ENCODE results near the gene HLCS.

Gene HLCS

GRCh38 chr21:36722370-36723368 lies 243.8 kb downstream of the HLCS start:
- DNase-seq (ENCODE audit: low spot score) = no peak

DNA sequence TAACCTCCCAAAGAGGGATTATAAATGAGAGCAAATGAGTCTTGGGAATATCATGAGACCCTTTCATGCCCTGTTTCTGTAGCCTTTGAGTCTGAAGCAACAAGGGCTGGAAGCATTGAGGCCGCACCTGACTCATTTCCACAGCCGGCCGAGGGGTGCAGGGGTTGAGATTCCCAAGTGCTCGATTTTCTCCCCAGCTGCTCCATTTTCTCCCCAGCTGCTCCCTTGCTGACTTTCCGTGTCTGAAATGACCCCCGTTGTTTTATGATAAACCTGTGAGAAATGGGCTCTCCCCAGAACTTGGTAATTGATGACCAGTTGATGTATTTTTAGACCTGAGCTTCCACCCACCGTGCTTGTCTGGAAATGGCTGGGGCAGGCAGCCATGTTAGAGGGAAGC lies 244.7 kb downstream of the HLCS start:
- DNase-seq (ENCODE audit: low spot score) = no peak

- DNase-seq (ENCODE audit: low spot score) = no peak
Observed at GRCh38 chr21:36719614-36720013, 246.9 kb downstream of the HLCS start.

DNA sequence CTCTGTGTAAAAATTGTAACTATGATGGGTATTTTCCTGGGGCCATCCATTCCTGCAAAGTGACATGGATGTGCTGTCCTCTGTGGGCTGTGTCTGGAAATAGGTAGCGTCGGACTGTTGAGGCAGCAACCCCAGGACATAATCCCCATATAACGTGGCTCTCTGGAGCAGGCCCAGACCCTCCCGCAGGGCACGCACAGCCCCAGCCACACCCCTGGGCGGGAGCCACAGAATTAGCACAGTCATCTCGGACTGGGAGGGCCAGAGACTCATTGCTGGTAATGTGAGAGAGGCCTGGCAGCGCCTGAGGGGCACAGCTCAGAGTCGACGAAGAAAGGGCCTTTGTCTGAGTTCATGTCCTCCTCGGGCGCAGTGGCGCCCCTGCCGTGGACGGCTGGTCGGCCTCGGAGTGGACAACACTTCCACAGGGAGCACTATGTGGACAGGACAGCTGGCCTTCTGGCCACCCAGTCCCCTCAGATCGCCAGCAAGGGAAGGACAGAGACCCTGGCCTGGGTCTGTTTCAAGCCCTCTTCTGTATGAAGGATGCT lies 247.4 kb downstream of the HLCS start:
- peak; percentile 90 for DNase-seq (ENCODE audit: low spot score)

DNA sequence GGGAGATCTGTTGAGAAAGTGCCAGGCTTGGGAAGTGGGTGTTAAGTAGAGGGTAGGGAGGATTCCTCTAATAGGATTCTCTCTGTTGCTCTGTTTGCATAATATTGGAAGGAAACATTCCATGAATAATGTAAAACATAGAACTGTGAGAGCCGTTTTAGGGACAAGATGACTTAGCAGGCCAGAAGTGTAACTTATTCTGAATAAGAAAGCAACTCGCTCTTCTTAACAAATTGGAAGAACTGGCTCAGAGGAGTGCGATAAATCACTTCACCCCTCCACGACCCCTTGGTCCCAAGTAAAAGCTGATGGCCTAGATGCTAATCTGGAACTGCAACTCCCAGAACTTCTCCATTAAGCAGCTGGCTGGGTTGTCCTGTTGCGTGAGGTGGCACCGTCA lies 248.5 kb downstream of the HLCS start:
- no peak for DNase-seq (ENCODE audit: low spot score)

GRCh38 chr21:36716836-36717235 lies 249.6 kb downstream of the HLCS start:
- DNase-seq (ENCODE audit: low spot score) = no peak

- DNase-seq (ENCODE audit: low spot score) = no peak
Observed at GRCh38 chr21:36716387-36716786, 250.1 kb downstream of the HLCS start.

DNA sequence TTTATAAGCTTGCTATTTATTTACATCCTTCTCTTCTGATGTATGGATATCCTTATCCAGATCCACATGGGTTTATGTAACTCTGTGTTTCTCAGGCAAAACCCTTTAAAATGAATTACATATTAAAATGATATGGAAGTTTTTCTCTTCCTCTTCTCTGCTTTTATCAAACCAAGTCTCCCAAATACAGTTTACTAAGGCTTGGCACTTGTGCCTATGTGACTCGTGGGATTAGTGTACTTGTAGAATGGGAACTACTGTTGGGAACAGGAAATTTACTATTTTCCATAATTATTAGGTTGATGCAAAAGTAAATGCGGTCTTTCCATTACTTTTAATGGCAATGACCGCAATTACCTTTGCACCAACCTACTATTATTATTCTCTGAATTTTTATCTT lies 252.7 kb downstream of the HLCS start:
- no peak for DNase-seq (ENCODE audit: low spot score)

DNA sequence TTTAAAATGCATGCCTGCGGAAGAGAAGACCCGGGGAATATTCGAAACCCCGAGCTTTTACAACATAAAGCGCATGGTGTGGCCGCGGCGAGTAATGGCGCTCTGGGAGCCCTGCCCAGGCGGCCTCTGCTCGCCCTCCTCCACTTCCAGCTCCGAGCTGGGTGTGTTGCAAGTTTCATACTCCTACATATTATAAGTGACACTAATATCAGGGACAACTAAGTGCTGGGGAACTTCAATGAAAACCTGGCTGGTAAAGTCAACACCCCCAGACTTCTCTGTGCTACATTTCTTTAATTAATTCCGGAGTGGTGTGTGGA lies 255.8 kb downstream of the HLCS start:
- no peak for DNase-seq (ENCODE audit: low spot score)

DNA sequence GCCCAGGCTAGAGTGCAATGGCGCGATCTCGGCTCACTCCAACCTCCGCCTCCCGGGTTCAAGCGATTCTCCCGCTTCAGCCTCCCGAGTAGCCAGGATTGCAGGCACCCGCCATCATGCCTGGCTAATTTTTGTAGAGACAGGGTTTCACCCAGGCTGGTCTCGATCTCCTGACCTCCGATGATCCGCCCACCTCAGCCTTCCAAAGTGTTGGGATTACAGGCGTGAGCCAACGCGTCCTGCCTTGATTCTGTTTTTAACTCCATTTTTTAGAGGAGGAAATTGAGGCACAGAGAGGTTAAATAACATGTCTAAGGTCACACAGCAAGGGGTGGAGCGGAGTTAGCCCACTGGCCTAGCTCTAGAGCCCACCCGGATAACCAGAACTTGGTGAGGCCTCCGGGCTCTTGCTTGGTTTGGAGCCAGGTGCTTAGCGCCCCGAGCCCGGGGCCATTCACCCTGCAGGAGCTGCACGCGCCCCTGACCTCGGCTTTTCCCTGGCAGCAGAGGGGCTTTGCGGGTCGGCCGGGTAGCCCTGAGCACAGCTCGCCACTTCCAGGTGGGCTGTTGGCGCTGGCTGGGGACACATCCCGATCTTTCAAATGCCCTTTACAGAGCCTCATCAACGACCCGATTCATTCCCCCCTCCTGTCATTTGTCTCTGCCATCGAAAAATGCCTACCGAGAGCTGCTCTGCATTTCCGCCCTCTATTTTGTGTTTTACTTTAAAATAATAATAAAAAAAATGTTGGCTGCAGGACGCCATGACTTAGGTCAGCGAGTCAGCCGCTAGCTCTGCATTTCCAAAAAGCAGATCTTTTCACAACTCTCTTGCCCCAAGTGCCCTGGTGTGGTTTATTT lies 256.4 kb downstream of the HLCS start:
- DNase-seq (ENCODE audit: low spot score) = no peak

- no peak for DNase-seq (ENCODE audit: low spot score)
Observed at GRCh38 chr21:36709030-36709867, 257.2 kb downstream of the HLCS start.

GRCh38 chr21:36708286-36709029 lies 258.0 kb downstream of the HLCS start:
- no peak for DNase-seq (ENCODE audit: low spot score)

- DNase-seq (ENCODE audit: low spot score) = no peak
Observed at GRCh38 chr21:36707763-36708285, 258.6 kb downstream of the HLCS start.

GRCh38 chr21:36706951-36707762 lies 259.3 kb downstream of the HLCS start:
- DNase-seq (ENCODE audit: low spot score) = no peak

GRCh38 chr21:36706482-36706852 lies 260.0 kb downstream of the HLCS start:
- DNase-seq (ENCODE audit: low spot score) = no peak

GRCh38 chr21:36705679-36706481 lies 260.6 kb downstream of the HLCS start:
- no peak for DNase-seq (ENCODE audit: low spot score)

DNA sequence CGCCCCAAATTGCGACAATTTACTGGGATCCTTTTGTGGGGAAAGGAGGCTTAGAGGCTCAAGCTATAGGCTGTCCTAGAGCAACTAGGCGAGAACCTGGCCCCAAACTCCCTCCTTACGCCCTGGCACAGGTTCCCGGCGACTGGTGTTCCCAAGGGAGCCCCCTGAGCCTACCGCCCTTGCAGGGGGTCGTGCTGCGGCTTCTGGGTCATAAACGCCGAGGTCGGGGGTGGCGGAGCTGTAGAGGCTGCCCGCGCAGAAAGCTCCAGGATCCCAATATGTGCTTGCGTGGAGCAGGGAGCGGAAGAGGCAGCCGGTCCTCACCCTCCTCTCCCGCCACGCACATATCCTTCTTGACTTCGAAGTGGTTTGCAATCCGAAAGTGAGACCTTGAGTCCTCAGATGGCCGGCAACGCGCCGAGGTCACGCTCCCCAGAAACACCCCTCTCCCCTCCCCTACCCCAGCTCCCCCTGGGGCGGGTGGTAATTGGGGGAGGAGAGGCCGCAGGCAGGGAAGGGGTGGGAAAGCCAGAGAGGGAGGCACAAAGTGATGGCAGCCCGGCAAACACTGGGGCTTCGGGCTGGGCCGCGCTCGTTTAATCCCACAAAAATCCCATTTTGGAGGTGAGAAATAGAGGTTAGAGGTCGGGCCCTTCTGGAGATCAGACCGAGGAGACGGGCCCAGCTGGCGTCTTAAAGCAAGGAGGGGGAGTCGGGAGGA lies 261.4 kb downstream of the HLCS start:
- no peak for DNase-seq (ENCODE audit: low spot score)

GRCh38 chr21:36704281-36704957 lies 262.1 kb downstream of the HLCS start:
- DNase-seq (ENCODE audit: low spot score) = no peak
